ENCODE measurements around the gene ST6GALNAC3. TPM values are rescaled to one million over a fixed set of nuclear protein-coding genes. Genes with fewer than 3 reads are reported as not detected.

ST6GALNAC3 gene
- polyA plus RNA-seq, 2 of the 4 experiments (the other 2 are of a cell fraction), result 1.1 to 1.2 TPM

GRCh38 chr1:76274302-76274701 lies 199.8 kb downstream of the ST6GALNAC3 start:
- no peak overlapping the region for H3K4me2 ChIP-seq
- DNase-seq (ENCODE audit: low read depth in 1 of 2, low spot score in 1 of 2), result no peak
- POLR2A ChIA-PET, result no interaction called here
- no peak for ATAC-seq
- no peak overlapping the region for H3K4me3 ChIP-seq
- no peak for FAIRE-seq
- 70% methylated on average over 1 of the region's 1 CpG for WGBS (ENCODE audit: missing lambda C conversion rate)
- H3K4me1 ChIP-seq, result no peaks in the 10 kb centered on the region
- CTCF ChIA-PET, result no interaction called here
- TF ChIP-seq HEYL (CRISPR knock-in tag; IDR thresholded peaks at IDR 0.05) (no peak), EHF (CRISPR knock-in tag; IDR thresholded peaks at IDR 0.05) (no peak), CBX8 (IDR thresholded peaks at IDR 0.05) (no peak), CTCF (IDR thresholded peaks at IDR 0.05) (no peak), FOXS1 (CRISPR knock-in tag; IDR thresholded peaks at IDR 0.05) (no peak), KDM5A (IDR thresholded peaks at IDR 0.05) (no peak), JUN (IDR thresholded peaks at IDR 0.05) (no peak), KDM1A (IDR thresholded peaks at IDR 0.05; ENCODE audit: low read depth) (no peak), E2F6 (IDR thresholded peaks at IDR 0.05; ENCODE audit: borderline replicate concordance, low read depth) (no peak), MAFK (IDR thresholded peaks at IDR 0.05; ENCODE audit: partially characterized antibody) (no peak), ZFP36 (IDR thresholded peaks at IDR 0.05; ENCODE audit: borderline replicate concordance, partially characterized antibody) (no peak), SREBF2 (IDR thresholded peaks at IDR 0.05) (no peak), NPAS2 (CRISPR knock-in tag; IDR thresholded peaks at IDR 0.05; ENCODE audit: borderline replicate concordance) (no peak), TFCP2L1 (CRISPR knock-in tag; IDR thresholded peaks at IDR 0.05) (no peak), ESRRA (IDR thresholded peaks at IDR 0.05; ENCODE audit: borderline replicate concordance, low read length) (no peak), HOXB13 (CRISPR knock-in tag; IDR thresholded peaks at IDR 0.05; ENCODE audit: low read depth) (no peak), REST (IDR thresholded peaks at IDR 0.05) (no peak), TP53 (CRISPR knock-in tag; IDR thresholded peaks at IDR 0.05) (no peak)
- no peak overlapping the region for H3K27ac ChIP-seq
- H3K9me3 ChIP-seq, result no peaks in the 10 kb centered on the region

- Histone ChIP-seq H3K9me3 (no peaks in the 10 kb centered on the region), H3K27ac (no peak overlapping the region), H3K4me3 (no peak overlapping the region), H3K4me1 (no peaks in the 10 kb centered on the region), H3K4me2 (no peak overlapping the region)
- ATAC-seq (no peak), DNase-seq (ENCODE audit: low read depth in 1 of 2, low spot score in 1 of 2) (no peak), FAIRE-seq (no peak)
- 15% methylated on average over 3 of the region's 3 CpGs for WGBS (ENCODE audit: missing lambda C conversion rate)
- CTCF ChIA-PET, result no interaction called here
- POLR2A ChIA-PET, result no interaction called here
- TF ChIP-seq PHF8 (IDR thresholded peaks at IDR 0.05; ENCODE audit: borderline replicate concordance, low read depth) (no peak), SMC3 (IDR thresholded peaks at IDR 0.05) (no peak), RAD21 (conservative IDR thresholded peaks at IDR 0.05 in 1 of 2, IDR thresholded peaks at IDR 0.05 in 1 of 2) (no peak), KDM1A (IDR thresholded peaks at IDR 0.05; ENCODE audit: low read depth) (no peak), RFX5 (IDR thresholded peaks at IDR 0.05) (no peak), HOXB13 (CRISPR knock-in tag; IDR thresholded peaks at IDR 0.05; ENCODE audit: low read depth) (no peak), MAZ (IDR thresholded peaks at IDR 0.05; ENCODE audit: borderline replicate concordance, low read depth, low read length) (no peak), PBX3 (IDR thresholded peaks at IDR 0.05) (no peak), ATOH8 (CRISPR knock-in tag; IDR thresholded peaks at IDR 0.05; ENCODE audit: low read depth) (no peak), JUN (IDR thresholded peaks at IDR 0.05) (no peak), CBX2 (IDR thresholded peaks at IDR 0.05; ENCODE audit: borderline replicate concordance, low read depth) (no peak), ZNF302 (CRISPR knock-in tag; IDR thresholded peaks at IDR 0.05) (no peak), EHMT2 (IDR thresholded peaks at IDR 0.05; ENCODE audit: low read depth) (no peak), ZC3H11A (IDR thresholded peaks at IDR 0.05) (no peak), CHD4 (IDR thresholded peaks at IDR 0.05; ENCODE audit: borderline replicate concordance) (no peak), USF2 (IDR thresholded peaks at IDR 0.05) (no peak)
Observed at GRCh38 chr1:76274718-76275117, 200.2 kb downstream of the ST6GALNAC3 start.

Data from A549 (cell line).